K562 (cell line): ENCODE results near the gene FGD6. TPM values are rescaled to one million over a fixed set of nuclear protein-coding genes. Genes with fewer than 3 reads are reported as not detected.
A peak's percentile ranks its signal among the peaks of the same experiment; 100 is the strongest.

Experiments
- CHD2 ChIP-seq: IDR thresholded peaks from 2 replicates; pipeline ENCODE4 v1.6.1; 2011; ENCODE audit warnings: low read depth, low read length
- ELK1 ChIP-seq: sonication (generic); formaldehyde crosslinking; IDR thresholded peaks from 2 replicates; pipeline ENCODE4 v1.8.1; 2022; ENCODE audit warnings: missing genetic modification reagents
- ETV1 ChIP-seq: fragments of 450-650 bp; conservative IDR thresholded peaks from 2 replicates; pipeline ENCODE4 v1.6.1; 2016; ENCODE audit warnings: missing genetic modification characterization, control low read depth, low read depth, missing compliant biosample characterization
- GABPB2 ChIP-seq: fragments of 250-450 bp; sonication (Bioruptor Pico); conservative IDR thresholded peaks from 2 replicates; pipeline ENCODE4 v1.5.1; 2021; ENCODE audit warnings: mild to moderate bottlenecking
- HMG20B ChIP-seq: fragments of 250-450 bp; sonication (Bioruptor Pico); IDR thresholded peaks from 2 replicates; pipeline ENCODE4 v1.5.0; 2021; ENCODE audit warnings: mild to moderate bottlenecking
- HNRNPK ChIP-seq: fragments of 200-400 bp; formaldehyde crosslinking; IDR thresholded peaks from one replicate; pipeline ENCODE4 v1.6.1; 2018; ENCODE audit warnings: mild to moderate bottlenecking, low read depth, low read length; ENCODE audit not compliant: poor library complexity, severe bottlenecking
- IRF9 ChIP-seq: fragments of 450-650 bp; IDR thresholded peaks from 2 replicates; pipeline ENCODE4 v1.6.1; 2016; ENCODE audit warnings: missing biosample characterization, missing genetic modification characterization
- PHF20 ChIP-seq: fragments of 450-650 bp; IDR thresholded peaks from 2 replicates; pipeline ENCODE4 v1.6.1; 2018; ENCODE audit not compliant: partially characterized antibody
- RERE ChIP-seq: sonication (generic); formaldehyde crosslinking; IDR thresholded peaks from 2 replicates; pipeline ENCODE4 v1.8.0; 2023; ENCODE audit warnings: missing genetic modification reagents, mild to moderate bottlenecking, borderline replicate concordance
- SUPT5H ChIP-seq: fragments of 450-650 bp; IDR thresholded peaks from 2 replicates; pipeline ENCODE4 v1.6.1; 2016
- TEAD4 ChIP-seq, 2 experiments: sonication (generic) in 1 of 2; formaldehyde crosslinking in 1 of 2; IDR thresholded peaks; 2 replicates each; pipeline versions ENCODE4 v1.6.1 to v1.8.0; 2012 to 2022; ENCODE audit warnings: borderline replicate concordance in 1 of 2, inconsistent platforms in 1 of 2, low read length in 1 of 2, mild to moderate bottlenecking in 1 of 2, missing genetic modification reagents in 1 of 2
- TGIF2 ChIP-seq: sonication (generic); formaldehyde crosslinking; IDR thresholded peaks from 2 replicates; pipeline ENCODE4 v1.8.1; 2022; ENCODE audit warnings: mild to moderate bottlenecking, missing genetic modification reagents, moderate library complexity
- ZNF445 ChIP-seq: fragments of 250-450 bp; sonication (Bioruptor Pico); IDR thresholded peaks from 2 replicates; pipeline ENCODE4 v1.4.0; 2020; ENCODE audit warnings: low read depth, mild to moderate bottlenecking, moderate library complexity
- ZNF507 ChIP-seq: conservative IDR thresholded peaks from 2 replicates; pipeline ENCODE4 v1.6.1; 2017; ENCODE audit warnings: missing genetic modification characterization, missing compliant biosample characterization
- polyA plus RNA-seq, 8 experiments: library from polyadenylated mRNA; depleted of rRNA in 4 of 8; stranded (reverse) in 5 of 8; unstranded in 3 of 8; fragments of >200 nt; fragmentation: Nextera tagmentation in 2 of 8; fragmentation: Illumina TruSeq in 1 of 8; extraction: Ambion mirVana in 2 of 8; extraction: Trizol in 1 of 8; gene quantifications; 2 replicates each; pipeline versions ENCODE4 v1.2.1 to v1.2.3, GENCODE V29; 2011 to 2014; ENCODE audit warnings: inconsistent platforms in 1 of 8, missing spikeins in 1 of 8
- total RNA-seq, 7 experiments: library from RNA; depleted of rRNA in 6 of 7; stranded (reverse); fragments of >200 nt in 6 of 7; fragmentation: Illumina TruSeq in 2 of 7; extraction: Trizol in 2 of 7; gene quantifications; 2 replicates each; pipeline versions ENCODE4 v1.2.1 to v1.2.3, GENCODE V29; 2011 to 2021; ENCODE audit warnings: low replicate concordance in 1 of 7
- TF ChIP-seq, protein P1 (sequence below): fragments of 450-650 bp; IDR thresholded peaks from 2 replicates; pipeline ENCODE4 v1.6.1; 2017; ENCODE audit warnings: mild to moderate bottlenecking, moderate library complexity
- TF ChIP-seq, protein P2 (sequence below): sonication (generic); formaldehyde crosslinking; IDR thresholded peaks from 2 replicates; pipeline ENCODE4 v1.8.1; 2023; ENCODE audit warnings: mild to moderate bottlenecking, missing genetic modification reagents, moderate library complexity

FGD6 gene
- total and polyA plus RNA-seq, 9 of the 15 experiments (the other 6 are each of a cell fraction or from before 2014, with no cell fraction given) = 1.5 to 11.1 (median 5.8) TPM

DNA sequence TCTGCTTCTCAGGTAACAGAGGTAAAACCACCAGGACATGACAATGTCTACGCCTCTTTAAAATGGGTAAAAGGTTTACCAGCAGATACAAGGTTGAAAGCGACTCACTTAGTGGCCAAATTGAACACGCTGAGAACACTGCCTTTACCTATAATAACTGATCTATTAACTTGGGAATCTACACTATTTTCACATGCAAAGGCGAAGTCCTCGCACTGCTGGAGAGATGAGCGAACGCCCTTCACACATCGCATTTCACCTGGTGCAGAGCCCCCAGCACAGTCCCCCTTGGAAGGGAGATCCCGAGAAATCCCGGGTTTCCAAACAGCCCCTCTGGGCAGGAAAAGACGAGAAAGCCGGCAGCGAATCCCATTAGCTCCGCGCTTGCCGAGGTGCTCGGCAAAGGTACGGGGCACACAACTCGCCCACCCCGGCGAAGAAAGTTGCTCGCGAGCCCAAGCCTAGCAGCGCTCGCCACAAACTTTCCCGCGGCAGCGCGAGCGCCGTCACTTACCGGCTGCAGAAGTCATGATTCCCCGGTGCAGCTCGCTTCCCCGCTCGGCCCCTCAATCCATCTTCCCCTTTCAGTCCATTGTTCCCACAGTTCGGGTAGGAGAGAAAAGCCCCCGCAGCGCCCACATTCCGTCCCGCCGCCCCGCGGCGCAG lies 423 bp downstream of the FGD6 start (continued):
- no peak for TF ChIP-seq IRF9 (tag)
- no peak for TF ChIP-seq HNRNPK
- no peak for TF ChIP-seq ETV1 (tag)
- 0 out of 2 replicates have a peak, but pooled peaks have one; percentile 44 for TF ChIP-seq TGIF2 (CRISPR knock-in tag)
- no peak for TF ChIP-seq ZNF507
- TF ChIP-seq RERE (CRISPR knock-in tag) = no peak
- no peak for TF ChIP-seq GABPB2
- peak; percentile 23 for TF ChIP-seq PHF20
- no peak for TF ChIP-seq ZNF445 (CRISPR knock-in tag)
- TF ChIP-seq, protein P1, sequence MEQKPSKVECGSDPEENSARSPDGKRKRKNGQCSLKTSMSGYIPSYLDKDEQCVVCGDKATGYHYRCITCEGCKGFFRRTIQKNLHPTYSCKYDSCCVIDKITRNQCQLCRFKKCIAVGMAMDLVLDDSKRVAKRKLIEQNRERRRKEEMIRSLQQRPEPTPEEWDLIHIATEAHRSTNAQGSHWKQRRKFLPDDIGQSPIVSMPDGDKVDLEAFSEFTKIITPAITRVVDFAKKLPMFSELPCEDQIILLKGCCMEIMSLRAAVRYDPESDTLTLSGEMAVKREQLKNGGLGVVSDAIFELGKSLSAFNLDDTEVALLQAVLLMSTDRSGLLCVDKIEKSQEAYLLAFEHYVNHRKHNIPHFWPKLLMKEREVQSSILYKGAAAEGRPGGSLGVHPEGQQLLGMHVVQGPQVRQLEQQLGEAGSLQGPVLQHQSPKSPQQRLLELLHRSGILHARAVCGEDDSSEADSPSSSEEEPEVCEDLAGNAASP = no peak
- TF ChIP-seq HMG20B = no peak
- no peak for TF ChIP-seq CHD2
- peak; percentile 10 for TF ChIP-seq SUPT5H
- no peak for TF ChIP-seq ELK1
- TF ChIP-seq, protein P2, sequence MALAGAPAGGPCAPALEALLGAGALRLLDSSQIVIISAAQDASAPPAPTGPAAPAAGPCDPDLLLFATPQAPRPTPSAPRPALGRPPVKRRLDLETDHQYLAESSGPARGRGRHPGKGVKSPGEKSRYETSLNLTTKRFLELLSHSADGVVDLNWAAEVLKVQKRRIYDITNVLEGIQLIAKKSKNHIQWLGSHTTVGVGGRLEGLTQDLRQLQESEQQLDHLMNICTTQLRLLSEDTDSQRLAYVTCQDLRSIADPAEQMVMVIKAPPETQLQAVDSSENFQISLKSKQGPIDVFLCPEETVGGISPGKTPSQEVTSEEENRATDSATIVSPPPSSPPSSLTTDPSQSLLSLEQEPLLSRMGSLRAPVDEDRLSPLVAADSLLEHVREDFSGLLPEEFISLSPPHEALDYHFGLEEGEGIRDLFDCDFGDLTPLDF (CRISPR knock-in tag) = no peak
- TF ChIP-seq TEAD4 (IDR thresholded peaks at IDR 0.05; ENCODE audit: low read length) = 0 out of 2 replicates have a peak, but pooled peaks have one; percentile 4
- no peak for TF ChIP-seq TEAD4 (CRISPR knock-in tag; IDR thresholded peaks at IDR 0.05; ENCODE audit: borderline replicate concordance)
